ENCODE data around the gene MVB12B. TPM values are rescaled to one million over a fixed set of nuclear protein-coding genes. Genes with fewer than 3 reads are reported as not detected.

MVB12B gene
- total and polyA plus RNA-seq, 8 donors: 19.9 to 25.3 (median 22.8) TPM

DNA sequence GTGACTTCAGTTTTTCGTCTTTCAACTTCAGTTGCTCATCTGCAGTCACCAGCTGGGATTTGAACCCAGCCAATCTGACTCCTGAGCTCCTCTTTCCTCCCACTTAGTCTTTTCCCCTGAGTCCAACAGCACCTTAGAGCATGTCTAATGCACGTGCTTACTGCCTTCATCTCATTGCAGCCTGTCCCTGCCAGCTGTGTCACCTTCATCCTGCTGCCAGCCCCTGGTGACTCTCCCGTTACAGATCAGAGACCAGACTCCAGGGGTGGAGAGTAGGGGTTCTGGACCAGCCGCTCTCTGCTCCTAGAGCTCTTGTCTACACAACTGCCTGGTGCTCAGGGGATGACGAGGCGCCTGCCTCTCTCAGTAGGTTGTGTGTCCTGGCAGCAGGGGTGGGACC is 154.2 kb downstream of the MVB12B start:
- no peaks in the 10 kb centered on the region for H3K9me3 ChIP-seq
- ATAC-seq (no peak), DNase-seq (no peak)
- H3K4me1 ChIP-seq: no peaks in the 10 kb centered on the region
- intact Hi-C loops (cut with DNase I): loop anchor here in 1 of 2 donors (10.0 kb wide), 1 partner anchor 176 kb away; no protein-coding TSS in a partner anchor
- H3K27ac ChIP-seq: no peak overlapping the region
- H3K4me3 ChIP-seq: no peak overlapping the region
- TF ChIP-seq, protein P1, sequence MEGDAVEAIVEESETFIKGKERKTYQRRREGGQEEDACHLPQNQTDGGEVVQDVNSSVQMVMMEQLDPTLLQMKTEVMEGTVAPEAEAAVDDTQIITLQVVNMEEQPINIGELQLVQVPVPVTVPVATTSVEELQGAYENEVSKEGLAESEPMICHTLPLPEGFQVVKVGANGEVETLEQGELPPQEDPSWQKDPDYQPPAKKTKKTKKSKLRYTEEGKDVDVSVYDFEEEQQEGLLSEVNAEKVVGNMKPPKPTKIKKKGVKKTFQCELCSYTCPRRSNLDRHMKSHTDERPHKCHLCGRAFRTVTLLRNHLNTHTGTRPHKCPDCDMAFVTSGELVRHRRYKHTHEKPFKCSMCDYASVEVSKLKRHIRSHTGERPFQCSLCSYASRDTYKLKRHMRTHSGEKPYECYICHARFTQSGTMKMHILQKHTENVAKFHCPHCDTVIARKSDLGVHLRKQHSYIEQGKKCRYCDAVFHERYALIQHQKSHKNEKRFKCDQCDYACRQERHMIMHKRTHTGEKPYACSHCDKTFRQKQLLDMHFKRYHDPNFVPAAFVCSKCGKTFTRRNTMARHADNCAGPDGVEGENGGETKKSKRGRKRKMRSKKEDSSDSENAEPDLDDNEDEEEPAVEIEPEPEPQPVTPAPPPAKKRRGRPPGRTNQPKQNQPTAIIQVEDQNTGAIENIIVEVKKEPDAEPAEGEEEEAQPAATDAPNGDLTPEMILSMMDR (IDR thresholded peaks at IDR 0.05): no peak
- no peaks in the 10 kb centered on the region for H3K27me3 ChIP-seq
- H3K36me3 ChIP-seq: peaks cover 0 to 49% of the 10 kb centered on the region in 2 donors

DNA sequence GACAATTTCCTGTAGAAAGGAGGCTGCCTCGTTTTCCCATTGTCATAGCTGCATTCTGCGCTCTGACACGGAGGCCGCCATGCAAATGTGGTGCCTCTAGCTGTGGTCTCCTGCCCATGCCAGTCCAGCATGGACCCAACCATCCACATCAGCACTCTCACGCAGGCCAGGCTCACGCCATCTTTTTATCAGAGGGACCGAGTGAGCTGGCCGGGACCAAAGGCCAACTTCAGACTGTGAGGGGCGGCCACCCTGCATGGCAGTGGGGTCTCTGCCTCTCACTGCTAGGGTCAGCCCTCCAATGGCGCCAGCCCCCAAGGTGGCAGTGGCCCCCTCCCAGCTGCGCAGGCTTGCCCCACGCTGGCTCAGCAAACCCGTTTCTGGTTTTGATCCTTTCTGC is 155.2 kb downstream of the MVB12B start:
- no peak for ATAC-seq
- intact Hi-C loops (cut with DNase I): loop anchor here in 1 of 2 donors (10.0 kb wide), 1 partner anchor 177 kb away; no protein-coding TSS in a partner anchor

DNA sequence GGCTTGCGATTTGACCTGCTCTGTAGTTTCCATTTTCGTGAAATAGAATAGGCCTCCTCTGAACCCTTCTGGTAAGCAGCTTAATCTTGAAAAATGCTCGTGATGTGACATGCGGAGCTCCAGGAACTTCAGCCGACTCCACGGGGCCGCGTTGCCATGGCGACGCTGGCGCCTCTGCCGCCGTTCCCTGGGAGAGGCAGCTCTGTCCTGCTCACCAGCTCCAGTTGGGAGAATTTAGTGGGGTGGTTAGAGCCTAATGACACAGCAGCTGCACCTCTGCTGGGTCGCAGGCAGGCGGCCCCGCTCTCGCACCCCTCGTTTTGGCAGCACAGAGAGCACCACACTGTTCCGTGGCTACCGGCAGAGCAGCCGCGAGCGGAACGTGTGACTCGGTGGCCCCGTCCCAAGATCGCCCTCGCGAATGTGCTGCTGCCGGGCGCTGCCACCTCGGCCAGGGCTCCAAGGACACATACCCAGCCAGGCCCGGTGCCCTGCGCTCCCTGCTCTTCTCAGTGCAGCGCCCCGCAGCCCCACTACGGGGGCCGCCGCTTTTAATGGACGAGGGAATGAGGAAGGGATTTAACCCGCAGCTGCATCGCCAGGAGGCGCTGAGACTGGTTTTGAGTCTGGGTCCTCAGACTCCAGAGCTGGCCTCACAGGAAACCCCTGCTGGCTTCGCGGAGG is 155.9 kb downstream of the MVB12B start:
- Histone ChIP-seq H3K36me3 (peaks cover 0 to 61% of the 10 kb centered on the region in 2 donors), H3K9me3 (no peaks in the 10 kb centered on the region), H3K27me3 (no peaks in the 10 kb centered on the region), H3K4me3 (no peak overlapping the region), H3K4me1 (no peaks in the 10 kb centered on the region), H3K27ac (no peak overlapping the region)
- intact Hi-C loops (cut with DNase I): loop anchor here in 1 of 2 donors (10.0 kb wide), 1 partner anchor 178 kb away; no protein-coding TSS in a partner anchor
- ATAC-seq (no peak), DNase-seq (peak in 3 of 4 donors; percentile 42 to 78 (median 66))
- TF ChIP-seq, protein P1 (IDR thresholded peaks at IDR 0.05): no peak

More for the DNA sequence above, 155.2 kb downstream of the MVB12B start:
- Histone ChIP-seq H3K36me3 (peaks cover 0 to 55% of the 10 kb centered on the region in 2 donors), H3K9me3 (no peaks in the 10 kb centered on the region), H3K4me1 (no peaks in the 10 kb centered on the region), H3K27ac (no peak overlapping the region), H3K4me3 (no peak overlapping the region), H3K27me3 (no peaks in the 10 kb centered on the region)
- no peak for DNase-seq
- TF ChIP-seq, protein P1 (IDR thresholded peaks at IDR 0.05): no peak

- no peak overlapping the region for H3K4me3 ChIP-seq
- TF ChIP-seq, protein P1 (IDR thresholded peaks at IDR 0.05): no peak
Observed at GRCh38 chr9:126483468-126484073, 156.9 kb downstream of the MVB12B start.

GRCh38 chr9:126485662-126486061 is 159.0 kb downstream of the MVB12B start:
- Histone ChIP-seq H3K27me3 (no peaks in the 10 kb centered on the region), H3K4me1 (peaks cover 0 to 24% of the 10 kb centered on the region in 2 donors), H3K9me3 (no peaks in the 10 kb centered on the region), H3K27ac (no peak overlapping the region), H3K4me3 (no peak overlapping the region), H3K36me3 (peaks cover 0 to 47% of the 10 kb centered on the region in 2 donors)
- DNase-seq (no peak), ATAC-seq (no peak)
- TF ChIP-seq, protein P1 (IDR thresholded peaks at IDR 0.05): no peak
- intact Hi-C loops (cut with DNase I): loop anchor here in 1 of 2 donors (10.0 kb wide), 1 partner anchor 181 kb away; no protein-coding TSS in a partner anchor

More at GRCh38 chr9:126483468-126484073, 156.9 kb downstream of the MVB12B start:
- Histone ChIP-seq H3K27me3 (no peaks in the 10 kb centered on the region), H3K27ac (no peak overlapping the region), H3K4me1 (peaks cover 0 to 3% of the 10 kb centered on the region in 2 donors), H3K36me3 (peaks cover 0 to 61% of the 10 kb centered on the region in 2 donors), H3K9me3 (no peaks in the 10 kb centered on the region)
- ATAC-seq: no peak
- intact Hi-C loops (cut with DNase I): loop anchor here in 1 of 2 donors (10.0 kb wide), 1 partner anchor 179 kb away; no protein-coding TSS in a partner anchor
- DNase-seq: no peak

Data from left lung (tissue), 10 donors.